A549 (cell line): Measurements from ENCODE around the gene CALML5. TPM values are rescaled to one million over a fixed set of nuclear protein-coding genes. Genes with fewer than 3 reads are reported as not detected.

Source experiments
- ATAC-seq, 2 experiments: fragments of 200-7000 bp in 1 of 2; fragments of >200 bp in 1 of 2; cut with Nextera tagmentation in 1 of 2; cut with Tn5 transposase in 1 of 2; 3 replicates each; pipeline versions ENCODE4 v1.8.0 to v1.9.1; 2018 to 2020; ENCODE audit warnings: mild to moderate bottlenecking in 1 of 2, moderate library complexity in 1 of 2
- CTCF ChIA-PET: fragments of 300-600 bp; sonication (Branson Sonifier 250); formaldehyde crosslinking; extraction: SDS; loops from one replicate; lab custom pipeline; 2021; ENCODE audit warnings: antibody characterized with exemption, inconsistent platforms; lab: Yijun Ruan, JAX
- POLR2A ChIA-PET: fragments of 350-600 bp; formaldehyde crosslinking; extraction: SDS; loops from one replicate; lab custom pipeline; 2021; ENCODE audit warnings: antibody characterized with exemption, inconsistent platforms; lab: Yijun Ruan, JAX
- DNase-seq, 2 experiments: peaks; one replicate each; pipeline versions ENCODE4 v3.0.0 to v3.0.0-alpha.2; 2011 to 2016; ENCODE audit warnings: low read depth in 1 of 2, low spot score in 1 of 2
- FAIRE-seq: peaks from 2 replicates; lab custom pipeline; 2011; peaks lifted over from hg19 to GRCh38; lab: Jason Lieb, UNC
- H3K27ac ChIP-seq, 2 experiments: fragments of >200 bp; sonication (Bioruptor Twin); formaldehyde crosslinking; 3 replicates each; pipeline ENCODE4 v1.5.1; 2016 to 2017
- H3K4me1 ChIP-seq: fragments of >200 bp; sonication (Bioruptor Twin); formaldehyde crosslinking; 3 replicates; pipeline ENCODE4 v1.6.1; 2016
- H3K4me2 ChIP-seq: fragments of >200 bp; sonication (Bioruptor Twin); formaldehyde crosslinking; 3 replicates; pipeline ENCODE4 v1.6.1; 2016
- H3K4me3 ChIP-seq: fragments of >200 bp; sonication (Bioruptor Twin); formaldehyde crosslinking; 3 replicates; pipeline ENCODE4 v1.5.1; 2016
- H3K9me3 ChIP-seq: fragments of >200 bp; sonication (Bioruptor Twin); formaldehyde crosslinking; 3 replicates; pipeline ENCODE4 v1.6.1; 2016
- ATOH8 ChIP-seq: fragments of 250-450 bp; sonication (Bioruptor Pico); IDR thresholded peaks from 2 replicates; pipeline ENCODE4 v1.5.0; 2020; ENCODE audit warnings: low read depth, mild to moderate bottlenecking, moderate library complexity
- BCL3 ChIP-seq: fragments of >200 bp; sonication (Bioruptor Twin); formaldehyde crosslinking; IDR thresholded peaks from 3 replicates; pipeline ENCODE4 v1.6.1; 2016
- BHLHE40 ChIP-seq: IDR thresholded peaks from 2 replicates; pipeline ENCODE4 v1.6.1; 2012; ENCODE audit warnings: low read depth, low read length, inconsistent platforms
- CBX8 ChIP-seq: fragments of 200-600 bp; sonication (generic); IDR thresholded peaks from 2 replicates; pipeline ENCODE4 v1.6.1; 2016
- CEBPB ChIP-seq, 2 experiments: fragments of >200 bp in 1 of 2; sonication (Bioruptor Twin) in 1 of 2; formaldehyde crosslinking in 1 of 2; IDR thresholded peaks; 2 replicates each; pipeline ENCODE4 v1.6.1; 2012 to 2016
- EHF ChIP-seq: fragments of 250-450 bp; sonication (Bioruptor Pico); IDR thresholded peaks from 2 replicates; pipeline ENCODE4 v1.5.0; 2020; ENCODE audit warnings: mild to moderate bottlenecking
- EHMT2 ChIP-seq: fragments of 200-600 bp; sonication (generic); IDR thresholded peaks from 2 replicates; pipeline ENCODE4 v1.6.1; 2016; ENCODE audit warnings: antibody characterized with exemption, low read depth, mild to moderate bottlenecking, moderate library complexity
- FOSB ChIP-seq: fragments of 250-450 bp; sonication (Bioruptor Pico); IDR thresholded peaks from 2 replicates; pipeline ENCODE4 v1.5.0; 2020; ENCODE audit warnings: mild to moderate bottlenecking, moderate library complexity
- FOXS1 ChIP-seq: fragments of 250-450 bp; sonication (Bioruptor Pico); IDR thresholded peaks from 2 replicates; pipeline ENCODE4 v1.5.0; 2020; ENCODE audit warnings: mild to moderate bottlenecking, moderate library complexity
- HDAC2 ChIP-seq: fragments of 200-600 bp; sonication (generic); IDR thresholded peaks from 2 replicates; pipeline ENCODE4 v1.6.1; 2016
- HOXA7 ChIP-seq: fragments of 250-450 bp; sonication (Bioruptor Pico); IDR thresholded peaks from 2 replicates; pipeline ENCODE4 v1.5.0; 2020; ENCODE audit warnings: mild to moderate bottlenecking, moderate library complexity
- HOXB13 ChIP-seq: fragments of 250-450 bp; sonication (Bioruptor Pico); IDR thresholded peaks from 2 replicates; pipeline ENCODE4 v1.5.0; 2020; ENCODE audit warnings: low read depth, mild to moderate bottlenecking, moderate library complexity
- MAFK ChIP-seq: fragments of 450-650 bp; IDR thresholded peaks from 2 replicates; pipeline ENCODE4 v1.6.1; 2014; ENCODE audit not compliant: partially characterized antibody
- MAX ChIP-seq: IDR thresholded peaks from 2 replicates; pipeline ENCODE4 v1.6.1; 2012
- MYC ChIP-seq: IDR thresholded peaks from 2 replicates; pipeline ENCODE4 v1.6.1; 2012; ENCODE audit warnings: mild to moderate bottlenecking, inconsistent platforms, low read length, improper control_type of control experiment, borderline replicate concordance
- NR3C1 ChIP-seq: fragments of >200 bp; sonication (Bioruptor Twin); formaldehyde crosslinking; IDR thresholded peaks from 3 replicates; pipeline ENCODE4 v1.6.1; 2017
- PHF8 ChIP-seq: fragments of 200-600 bp; sonication (generic); IDR thresholded peaks from 2 replicates; pipeline ENCODE4 v1.6.1; 2016; ENCODE audit warnings: low read depth, mild to moderate bottlenecking, antibody characterized with exemption, moderate library complexity, borderline replicate concordance
- REST ChIP-seq: fragments of 200-600 bp; sonication (generic); IDR thresholded peaks from 2 replicates; pipeline ENCODE4 v1.6.1; 2016; ENCODE audit warnings: antibody characterized with exemption, mild to moderate bottlenecking, moderate library complexity
- SMC3 ChIP-seq: fragments of >200 bp; sonication (Bioruptor Twin); formaldehyde crosslinking; IDR thresholded peaks from 3 replicates; pipeline ENCODE4 v1.6.1; 2018; ENCODE audit warnings: inconsistent platforms
- TFCP2L1 ChIP-seq: fragments of 250-450 bp; sonication (Bioruptor Pico); IDR thresholded peaks from 2 replicates; pipeline ENCODE4 v1.5.0; 2021; ENCODE audit warnings: mild to moderate bottlenecking
- TP53 ChIP-seq: fragments of 250-450 bp; sonication (Bioruptor Pico); IDR thresholded peaks from 2 replicates; pipeline ENCODE4 v1.5.0; 2021; ENCODE audit warnings: mild to moderate bottlenecking, moderate library complexity
- ZNF302 ChIP-seq: fragments of 250-450 bp; sonication (Bioruptor Pico); IDR thresholded peaks from 2 replicates; pipeline ENCODE4 v1.9.0; 2021; ENCODE audit warnings: inconsistent platforms, mild to moderate bottlenecking, moderate library complexity
- WGBS: methylation state at CpG from one replicate; pipeline ENCODE4 v1.1.6; 2017; ENCODE audit errors: missing lambda C conversion rate; 5-methylcytosine and 5-hydroxymethylcytosine counted together
- polyA plus RNA-seq, 4 experiments: library from polyadenylated mRNA; depleted of rRNA in 3 of 4; stranded (reverse); fragments of >200 nt; fragmentation: RNase III in 1 of 4; extraction: RNeasy Plus Mini Kit Qiagen cat#74134 plus additional on column Dnase treatment in 1 of 4; gene quantifications; 2 replicates in 3 of 4; 3 replicates in 1 of 4; pipeline ENCODE4 v1.2.3, GENCODE V29; 2011 to 2017

CALML5 gene
- polyA plus RNA-seq, 2 of the 4 experiments (the other 2 are of a cell fraction): not detected

- TF ChIP-seq REST (no peak), BHLHE40 (no peak), ZNF302 (CRISPR knock-in tag) (no peak), FOSB (CRISPR knock-in tag) (no peak), NR3C1 (no peak), EHMT2 (no peak), ATOH8 (CRISPR knock-in tag) (no peak), HDAC2 (no peak), EHF (no peak)
Measured at GRCh38 chr10:5469353-5470061, 29.9 kb downstream of the CALML5 start (continued).

GRCh38 chr10:5468262-5469106, 30.9 kb downstream of the CALML5 start:
- no peak overlapping the region for H3K4me2 ChIP-seq
- no peak for DNase-seq
- WGBS: 78% methylated on average over 8 of the region's 8 CpGs
- H3K9me3 ChIP-seq: no peaks in the 10 kb centered on the region
- POLR2A ChIA-PET: no interaction called here
- H3K4me1 ChIP-seq: peaks cover 6% of the 10 kb centered on the region; the same call in 1 of the 3 replicates
- TF ChIP-seq CEBPB (IDR thresholded peaks at IDR 0.05) (no peak), SMC3 (no peak), PHF8 (no peak), FOXS1 (CRISPR knock-in tag) (no peak), MAFK (no peak), MYC (no peak), EHMT2 (no peak), TP53 (CRISPR knock-in tag) (no peak), BCL3 (no peak), MAX (no peak), HOXB13 (CRISPR knock-in tag) (no peak), HOXA7 (CRISPR knock-in tag) (no peak), TFCP2L1 (CRISPR knock-in tag) (no peak), CBX8 (no peak)
- TF ChIP-seq, all 56 proteins: peak for 0
- Histone ChIP-seq H3K27ac (no peak overlapping the region), H3K4me3 (no peak overlapping the region)
- ATAC-seq (no peak), FAIRE-seq (no peak)
- CTCF ChIA-PET: interaction anchor here (2.3 kb wide), 1 partner anchor 154 kb away, joined by 11 read pairs; no protein-coding TSS in a partner anchor
